Cortex of kidney (tissue), 1 donor: Measurements from ENCODE around the gene GPR75.
"Not testable (repeated sequence)": the region's sequence is repeated elsewhere in the genome, so short reads cannot be mapped to it uniquely, and the experiment has no call there.

Experiments used
- DNase-seq: peaks from one replicate; lab custom pipeline; 2025; lab: John Stamatoyannopoulos, UW

The GPR75 gene

GRCh38 chr2:53852532-53852931 is 7.2 kb downstream of the GPR75 start:
- no peak for DNase-seq

- not testable (repeated sequence) for DNase-seq
Measured at GRCh38 chr2:53851052-53851757, 8.6 kb downstream of the GPR75 start.

DNA sequence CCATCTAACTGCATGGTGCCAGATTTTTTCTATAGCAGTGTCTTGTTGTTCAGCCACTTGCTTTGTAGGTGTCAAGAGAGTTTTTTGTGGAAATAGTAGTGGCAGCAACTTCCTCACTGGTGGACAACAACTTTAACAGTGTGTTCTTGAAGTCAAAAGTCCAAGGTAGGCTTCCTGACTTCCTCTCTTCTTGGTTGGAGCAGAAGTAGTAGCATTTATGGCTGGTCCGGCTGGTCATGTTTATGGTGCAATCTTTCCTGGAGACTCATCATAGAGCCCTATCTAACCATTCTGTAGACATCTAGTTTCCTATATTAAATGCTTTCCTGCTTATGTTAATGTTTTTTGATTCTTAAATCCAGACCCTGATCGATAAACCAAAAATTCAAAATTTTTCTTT is 11.7 kb downstream of the GPR75 start:
- no peak for DNase-seq

DNA sequence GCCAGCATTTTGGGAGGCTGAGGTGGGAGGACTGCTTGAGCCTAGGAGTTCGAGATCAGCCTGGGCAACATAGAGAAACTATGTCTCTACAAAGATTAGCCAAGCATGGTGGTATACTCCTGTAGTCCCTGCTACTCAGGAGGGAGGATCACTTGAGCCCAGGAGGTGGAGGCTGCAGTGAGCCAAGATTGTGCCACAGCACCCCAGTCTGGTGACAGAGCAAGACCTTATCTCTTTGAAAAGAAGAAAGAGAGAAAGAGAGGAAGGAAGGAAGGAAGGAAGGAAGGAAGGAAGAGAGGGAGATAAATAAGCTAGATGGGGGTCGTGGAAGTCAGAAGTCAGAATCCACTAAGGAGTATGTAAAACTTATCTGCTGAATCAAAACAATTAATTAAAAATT is 16.2 kb downstream of the GPR75 start:
- DNase-seq: no peak

- DNase-seq: no peak
Measured at GRCh38 chr2:53842891-53843290, 16.9 kb downstream of the GPR75 start.

- not testable (repeated sequence) for DNase-seq
Measured at GRCh38 chr2:53841651-53842050, 18.1 kb downstream of the GPR75 start.

DNA sequence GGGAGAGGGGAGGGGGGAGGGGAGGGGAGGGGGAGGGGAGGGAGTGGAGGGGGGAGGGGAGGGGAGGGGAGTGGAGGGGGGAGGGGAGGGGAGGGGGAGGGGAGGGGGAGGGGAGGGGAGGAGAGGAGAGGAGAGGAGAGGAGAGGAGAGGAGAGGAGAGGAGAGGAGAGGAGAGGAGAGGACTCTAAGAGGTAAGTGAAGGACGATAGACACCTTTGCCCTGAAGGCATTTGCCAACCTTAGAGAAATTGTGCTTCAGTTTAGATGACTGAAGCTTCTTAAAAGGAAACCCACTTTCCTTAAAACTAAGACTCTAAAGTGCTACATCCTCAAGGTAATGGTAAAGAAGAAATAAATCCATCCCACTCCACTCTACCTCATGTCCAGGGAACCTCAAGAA is 19.2 kb downstream of the GPR75 start:
- no peak for DNase-seq

DNA sequence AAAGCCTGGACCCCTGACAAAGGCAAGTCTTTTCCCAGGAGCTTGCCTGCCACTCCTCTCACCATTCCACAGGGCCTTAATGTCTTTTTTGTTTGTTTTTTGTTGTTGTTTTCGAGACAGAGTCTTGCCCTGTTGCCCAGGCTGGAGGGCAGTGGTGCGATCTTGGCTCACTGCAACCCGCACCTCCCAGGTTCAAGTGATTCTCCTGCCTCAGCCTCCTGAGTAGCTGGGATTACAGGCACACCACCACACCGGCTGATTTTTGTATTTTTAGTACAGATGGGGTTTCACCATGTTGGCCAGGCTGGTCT is 29.8 kb downstream of the GPR75 start:
- not testable (repeated sequence) for DNase-seq

GRCh38 chr2:53829273-53829979 is 30.3 kb downstream of the GPR75 start:
- no peak for DNase-seq

DNA sequence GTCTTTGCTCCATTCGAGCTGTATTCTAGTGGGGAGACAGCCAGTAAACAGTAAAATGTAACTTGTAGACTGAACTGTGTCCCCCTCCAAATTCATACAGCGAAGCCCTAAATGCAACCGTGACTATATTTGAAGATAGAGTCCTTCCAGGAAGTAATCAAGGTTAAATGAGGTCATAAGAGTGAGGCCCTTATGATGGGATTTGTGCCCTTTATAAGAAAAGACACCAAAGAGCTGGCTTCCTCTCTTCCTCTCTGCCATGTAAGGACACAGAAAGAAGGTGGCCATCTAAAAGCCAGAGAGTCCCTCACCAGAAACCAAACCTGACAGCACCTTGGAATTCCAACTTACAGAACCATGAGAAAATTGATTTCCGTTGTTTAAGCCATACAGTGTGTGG is 31.4 kb downstream of the GPR75 start:
- DNase-seq: no peak

- DNase-seq: no peak
Measured at GRCh38 chr2:53827398-53828175, 32.2 kb downstream of the GPR75 start.

- DNase-seq: no peak
Measured at GRCh38 chr2:53826587-53827397, 33.0 kb downstream of the GPR75 start.

GRCh38 chr2:53826030-53826410 is 33.7 kb downstream of the GPR75 start:
- DNase-seq: no peak

DNA sequence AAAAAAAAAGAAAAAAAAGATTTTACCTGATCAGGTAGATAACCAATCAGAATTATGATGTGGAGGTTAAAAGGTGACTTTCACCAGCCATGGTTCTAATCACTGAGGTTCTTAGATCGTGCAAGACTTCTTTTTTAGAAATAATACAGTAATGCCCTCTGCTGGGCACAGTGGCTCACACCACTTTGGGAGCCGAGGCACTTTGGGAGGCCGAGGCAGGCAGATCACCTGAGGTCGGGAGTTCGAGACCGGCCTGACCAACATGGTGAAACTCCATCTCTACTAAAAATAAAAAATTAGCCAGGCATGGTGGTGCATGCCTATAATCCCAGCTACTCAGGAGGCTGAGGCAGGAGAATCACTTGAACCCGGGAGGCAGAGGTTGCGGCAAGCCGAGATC is 36.1 kb downstream of the GPR75 start:
- not testable (repeated sequence) for DNase-seq

DNA sequence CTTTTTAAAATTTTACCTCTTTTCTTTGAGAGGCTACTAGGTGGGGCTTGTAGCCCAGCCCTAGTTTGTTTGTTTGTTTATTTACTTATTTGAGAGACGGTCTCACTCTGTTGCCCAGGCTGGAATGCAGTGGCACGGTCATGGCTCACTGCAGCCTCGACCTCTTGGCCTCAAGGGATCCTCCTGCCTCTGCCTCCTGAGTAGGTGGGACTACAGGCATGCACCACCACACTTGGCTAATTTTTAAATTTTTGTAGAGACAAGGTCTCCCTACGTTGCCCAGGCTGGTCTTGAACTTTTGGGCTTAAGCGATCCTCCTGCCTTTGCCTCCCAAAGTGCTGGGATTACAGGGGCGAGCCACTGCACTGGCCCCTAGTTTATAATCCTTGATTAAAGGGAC is 38.0 kb downstream of the GPR75 start:
- no peak for DNase-seq

GRCh38 chr2:53820711-53821110 is 39.1 kb downstream of the GPR75 start:
- DNase-seq: no peak

- DNase-seq: no peak
Measured at GRCh38 chr2:53820048-53820447, 39.7 kb downstream of the GPR75 start.

DNA sequence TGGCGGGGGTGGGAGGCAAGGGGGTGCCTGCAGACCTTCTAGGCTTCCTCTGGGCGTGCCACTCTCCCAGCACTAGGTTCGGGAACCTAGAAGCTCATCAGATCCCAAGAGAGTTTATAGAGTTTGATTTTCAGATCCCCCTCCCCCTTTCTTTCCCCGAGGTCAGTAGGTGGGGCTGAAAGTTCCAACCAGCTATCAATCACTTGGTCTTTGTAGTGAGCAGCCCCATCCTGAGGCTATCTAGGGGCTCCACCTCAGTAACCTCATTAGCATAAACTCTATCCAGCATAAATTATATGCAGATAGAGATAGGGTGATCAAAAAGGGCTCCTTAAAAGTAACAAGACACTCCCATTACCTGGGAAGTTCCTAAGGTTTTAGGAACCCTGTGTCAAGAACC is 40.1 kb downstream of the GPR75 start:
- DNase-seq: no peak

- DNase-seq: no peak
Measured at GRCh38 chr2:53818854-53819435, 40.8 kb downstream of the GPR75 start.

- DNase-seq: no peak
Measured at GRCh38 chr2:53813151-53813550, 46.6 kb downstream of the GPR75 start.

DNA sequence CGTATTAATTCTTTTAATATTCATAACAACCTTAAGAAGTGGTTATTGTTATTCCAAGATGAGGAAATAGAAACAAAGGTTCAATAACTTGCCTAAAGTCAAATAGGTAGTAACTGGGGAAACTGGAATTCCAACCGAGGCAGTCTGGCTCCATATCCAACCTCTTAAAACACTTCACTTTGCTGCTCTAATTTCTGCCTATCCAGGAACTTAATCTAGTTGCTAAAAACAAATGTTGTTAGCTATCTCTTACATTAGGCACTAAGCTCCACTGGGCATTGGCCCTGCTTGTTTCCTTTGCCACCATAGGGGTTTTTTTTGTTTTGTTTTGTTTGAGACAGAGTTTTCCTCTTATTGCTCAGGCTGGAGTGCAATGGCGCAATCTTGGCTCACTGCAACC is 48.2 kb downstream of the GPR75 start:
- DNase-seq: no peak
